GM19452 (cell line): Measurements from ENCODE around the gene AMH.

Source experiments
- ATAC-seq: cut with Tn5 transposase; IDR thresholded peaks from one replicate; pipeline ENCODE4 v1.9.1; 2021; ENCODE audit not compliant: unreplicated experiment

AMH gene

GRCh38 chr19:2282862-2283237 lies 33.7 kb downstream of the AMH start:
- no peak for ATAC-seq

GRCh38 chr19:2283835-2284507 lies 34.8 kb downstream of the AMH start:
- ATAC-seq: no peak

- ATAC-seq: no peak
Observed at GRCh38 chr19:2286402-2287140, 37.4 kb downstream of the AMH start.

- no peak for ATAC-seq
Observed at GRCh38 chr19:2287585-2288337, 38.6 kb downstream of the AMH start.

- no peak for ATAC-seq
Observed at GRCh38 chr19:2288338-2288817, 39.3 kb downstream of the AMH start.

- no peak for ATAC-seq
Observed at GRCh38 chr19:2288818-2289713, 39.9 kb downstream of the AMH start.

GRCh38 chr19:2289714-2290435 lies 40.8 kb downstream of the AMH start:
- no peak for ATAC-seq

- no peak for ATAC-seq
Observed at GRCh38 chr19:2290441-2291184, 41.5 kb downstream of the AMH start.

GRCh38 chr19:2291185-2291751 lies 42.1 kb downstream of the AMH start:
- no peak for ATAC-seq

GRCh38 chr19:2294687-2295335 lies 45.7 kb downstream of the AMH start:
- no peak for ATAC-seq

- ATAC-seq: no peak
Observed at GRCh38 chr19:2296141-2296540, 47.0 kb downstream of the AMH start.

GRCh38 chr19:2300533-2300932 lies 51.4 kb downstream of the AMH start:
- no peak for ATAC-seq
